ENCODE data around the gene ACOX3. TPM values are rescaled to one million over a fixed set of nuclear protein-coding genes. Genes with fewer than 3 reads are reported as not detected.

The ACOX3 gene
- polyA plus RNA-seq, 1 of the 3 experiments (the other 2 are of a cell fraction) = 8.4 TPM

- Histone ChIP-seq H3K9me3 (no peaks in the 10 kb centered on the region), H2AFZ (ENCODE audit: low read depth) (no peak overlapping the region), H3K36me3 (replicated peaks in 1 of 2; ENCODE audit: control insufficient read depth in 1 of 2, insufficient read depth in 2 of 2, low read length in 1 of 2) (peaks cover 0 to 7% of the 10 kb centered on the region in 2 experiments), H3K9me2 (no peaks in the 10 kb centered on the region), H4K20me1 (ENCODE audit: insufficient read depth) (no peaks in the 10 kb centered on the region), H3K27me3 (ENCODE audit: insufficient read depth) (no peaks in the 10 kb centered on the region), H3K9ac (no peak overlapping the region), H3K79me2 (ENCODE audit: insufficient read depth) (no peaks in the 10 kb centered on the region), H3K4me1 (ENCODE audit: control insufficient read depth in 1 of 2, insufficient read depth in 2 of 2, low read depth in 1 of 2, low read length in 1 of 2) (peaks cover 0 to 20% of the 10 kb centered on the region in 2 experiments; a peak in 1 of 4 replicates), H3K4me3 (ENCODE audit: low read depth in 2 of 2, low read length in 1 of 2) (no peak overlapping the region), H3K27ac (ENCODE audit: low read depth in 2 of 2, low read length in 1 of 2) (no peak overlapping the region), H3K4me2 (no peak overlapping the region), H3F3A (replicated peaks; ENCODE audit: insufficient read depth) (no peaks in the 10 kb centered on the region)
- TF ChIP-seq GATA2 (CRISPR knock-in tag; IDR thresholded peaks at IDR 0.05) (no peak), SMC3 (IDR thresholded peaks at IDR 0.05; ENCODE audit: low read depth, low read length) (no peak), EZH2phosphoT487 (IDR thresholded peaks at IDR 0.05; ENCODE audit: borderline replicate concordance, low read depth) (no peak), NRF1 (IDR thresholded peaks at IDR 0.05; ENCODE audit: low read depth, low read length) (no peak), GABPA (IDR thresholded peaks at IDR 0.05; ENCODE audit: low read depth) (no peak), SIN3A (IDR thresholded peaks at IDR 0.05; ENCODE audit: borderline replicate concordance, low read depth, low read length) (no peak), MXI1 (IDR thresholded peaks at IDR 0.05; ENCODE audit: low read depth, low read length) (no peak), REST (IDR thresholded peaks at IDR 0.05; ENCODE audit: low read depth, low read length) (no peak), RXRA (IDR thresholded peaks at IDR 0.05; ENCODE audit: borderline replicate concordance, low read depth) (no peak), POLR2AphosphoS5 (IDR thresholded peaks at IDR 0.05; ENCODE audit: low read depth, low read length) (no peak)
- no peak for DNase-seq
- ChIA-PET POLR2A (no interaction called here), CTCF (no interaction called here)
- WGBS (ENCODE audit: low lambda C conversion rate) = 98% methylated on average over 18 of the region's 22 CpGs
These were observed 59.8 kb downstream of the ACOX3 start for GRCh38 chr4:8380511-8381415.

GRCh38 chr4:8379771-8380170, 60.8 kb downstream of the ACOX3 start:
- Histone ChIP-seq H3K4me2 (no peak overlapping the region), H2AFZ (ENCODE audit: low read depth) (no peak overlapping the region), H3K79me2 (ENCODE audit: insufficient read depth) (no peaks in the 10 kb centered on the region), H3K9ac (no peak overlapping the region), H4K20me1 (ENCODE audit: insufficient read depth) (no peaks in the 10 kb centered on the region), H3K9me3 (no peaks in the 10 kb centered on the region), H3K36me3 (replicated peaks in 1 of 2; ENCODE audit: control insufficient read depth in 1 of 2, insufficient read depth in 2 of 2, low read length in 1 of 2) (peaks cover 0 to 7% of the 10 kb centered on the region in 2 experiments), H3K4me3 (ENCODE audit: low read depth in 2 of 2, low read length in 1 of 2) (no peak overlapping the region), H3K27ac (ENCODE audit: low read depth in 2 of 2, low read length in 1 of 2) (no peak overlapping the region), H3K27me3 (ENCODE audit: insufficient read depth) (no peaks in the 10 kb centered on the region), H3K9me2 (no peaks in the 10 kb centered on the region), H3K4me1 (ENCODE audit: control insufficient read depth in 1 of 2, insufficient read depth in 2 of 2, low read depth in 1 of 2, low read length in 1 of 2) (peaks cover 0 to 14% of the 10 kb centered on the region in 2 experiments; a peak in 1 of 4 replicates), H3F3A (replicated peaks; ENCODE audit: insufficient read depth) (no peaks in the 10 kb centered on the region)
- no peak for DNase-seq
- 88% methylated on average over 6 of the region's 6 CpGs for WGBS (ENCODE audit: low lambda C conversion rate)
- ChIA-PET CTCF (interaction anchor here (3.2 kb wide), 1 partner anchor 138 kb away, joined by 11 read pairs; no protein-coding TSS in a partner anchor), POLR2A (no interaction called here)
- TF ChIP-seq MXI1 (IDR thresholded peaks at IDR 0.05; ENCODE audit: low read depth, low read length) (no peak), ELF1 (IDR thresholded peaks at IDR 0.05) (no peak), MEF2A (IDR thresholded peaks at IDR 0.05; ENCODE audit: borderline replicate concordance, low read depth) (no peak), USF2 (IDR thresholded peaks at IDR 0.05; ENCODE audit: borderline replicate concordance, low read depth, low read length) (no peak), TEAD4 (IDR thresholded peaks at IDR 0.05; ENCODE audit: borderline replicate concordance, insufficient read depth) (no peak), IRF3 (IDR thresholded peaks at IDR 0.05; ENCODE audit: low read depth, low read length) (no peak), FOXM1 (IDR thresholded peaks at IDR 0.05; ENCODE audit: low read depth) (no peak), PBX3 (IDR thresholded peaks at IDR 0.05) (no peak), SMC3 (IDR thresholded peaks at IDR 0.05; ENCODE audit: low read depth, low read length) (no peak), CHD2 (IDR thresholded peaks at IDR 0.05; ENCODE audit: low read length, partially characterized antibody) (no peak)
